ENCODE data around the gene CRABP2. TPM values are rescaled to one million over a fixed set of nuclear protein-coding genes. Genes with fewer than 3 reads are reported as not detected.

Gene CRABP2
- total RNA-seq, 4 donors from 2014 or later = 67.9 to 103 (median 96.1) TPM

DNA sequence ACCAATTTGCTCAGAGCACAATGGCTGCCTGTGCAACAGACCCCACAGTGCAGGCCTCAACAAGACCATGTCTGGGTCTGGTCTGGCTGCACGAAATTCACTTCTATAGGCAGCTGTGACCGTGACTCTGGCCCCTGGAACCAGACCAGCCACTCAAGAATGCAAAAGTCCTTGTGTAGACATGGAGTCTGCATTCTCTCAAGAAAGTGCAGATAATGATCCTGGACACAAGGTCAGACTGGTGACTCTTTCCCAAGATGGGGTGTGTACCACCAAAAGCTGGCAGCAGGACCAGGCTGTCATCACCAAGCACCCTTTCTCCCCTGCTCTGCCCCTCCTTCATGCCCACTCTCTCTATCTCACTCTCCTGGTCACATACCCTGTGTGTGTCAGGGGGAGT is 15.7 kb upstream of the CRABP2 start:
- WGBS, 2 donors = 78 to 88% methylated on average over 2 of the region's 2 CpGs
- TF ChIP-seq CTCF (IDR thresholded peaks at IDR 0.05) (no peak), POLR2A (IDR thresholded peaks at IDR 0.05) (no peak)
- intact Hi-C loops (cut with DNase I; ENCODE audit: low total_unique reads) = no loop called here
- no peak overlapping the region for H3K4me3 ChIP-seq (ENCODE audit: low read depth, poor library complexity, severe bottlenecking)
- no peak for DNase-seq (ENCODE audit: low spot score in 2 of 2)

DNA sequence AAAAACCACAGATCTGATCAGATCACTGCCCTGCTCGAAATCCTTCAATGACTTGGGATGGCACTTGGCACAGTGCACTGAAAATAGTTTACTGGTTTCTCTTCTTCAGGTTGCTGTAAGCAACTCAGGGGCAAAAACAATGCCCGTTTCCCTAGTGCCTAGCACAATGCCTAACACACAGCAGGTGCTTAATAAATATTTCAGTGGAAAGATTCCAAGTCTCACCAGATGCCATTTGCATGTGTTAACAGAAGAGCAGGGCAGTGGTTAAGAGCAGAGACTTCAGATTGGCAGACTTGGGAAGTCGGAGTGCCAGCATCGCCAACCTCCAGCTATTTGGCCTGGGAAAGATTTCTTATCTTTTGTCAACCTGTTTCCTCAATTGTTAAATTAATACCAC is 12.0 kb upstream of the CRABP2 start:
- no peak for DNase-seq (ENCODE audit: low spot score in 2 of 2)
- no peak overlapping the region for H3K4me3 ChIP-seq (ENCODE audit: low read depth, poor library complexity, severe bottlenecking)
- WGBS, 2 donors = 55 to 73% methylated on average over 4 of the region's 4 CpGs
- no peak for TF ChIP-seq CTCF (IDR thresholded peaks at IDR 0.05)
- TF ChIP-seq POLR2A (IDR thresholded peaks at IDR 0.05) = no peak
- intact Hi-C loops (cut with DNase I; ENCODE audit: low total_unique reads) = no loop called here

GRCh38 chr1:156714830-156715229 is 9.4 kb upstream of the CRABP2 start:
- no peak for DNase-seq (ENCODE audit: low spot score in 2 of 2)

GRCh38 chr1:156712626-156713025 is 7.2 kb upstream of the CRABP2 start:
- TF ChIP-seq CTCF (IDR thresholded peaks at IDR 0.05) = no peak
- TF ChIP-seq POLR2A (IDR thresholded peaks at IDR 0.05) = no peak
- no peak for DNase-seq (ENCODE audit: low spot score in 2 of 2)
- H3K4me3 ChIP-seq (ENCODE audit: low read depth, poor library complexity, severe bottlenecking) = no peak overlapping the region
- intact Hi-C loops (cut with DNase I; ENCODE audit: low total_unique reads) = no loop called here
- WGBS, 2 donors = 20 to 29% methylated on average over 3 of the region's 3 CpGs

More at GRCh38 chr1:156714830-156715229, 9.4 kb upstream of the CRABP2 start:
- no peak for TF ChIP-seq POLR2A (IDR thresholded peaks at IDR 0.05)
- TF ChIP-seq CTCF (IDR thresholded peaks at IDR 0.05) = no peak
- 77 to 81% methylated on average over 3 of the region's 3 CpGs for WGBS, 2 donors
- no peak overlapping the region for H3K4me3 ChIP-seq (ENCODE audit: low read depth, poor library complexity, severe bottlenecking)
- intact Hi-C loops (cut with DNase I; ENCODE audit: low total_unique reads) = no loop called here

DNA sequence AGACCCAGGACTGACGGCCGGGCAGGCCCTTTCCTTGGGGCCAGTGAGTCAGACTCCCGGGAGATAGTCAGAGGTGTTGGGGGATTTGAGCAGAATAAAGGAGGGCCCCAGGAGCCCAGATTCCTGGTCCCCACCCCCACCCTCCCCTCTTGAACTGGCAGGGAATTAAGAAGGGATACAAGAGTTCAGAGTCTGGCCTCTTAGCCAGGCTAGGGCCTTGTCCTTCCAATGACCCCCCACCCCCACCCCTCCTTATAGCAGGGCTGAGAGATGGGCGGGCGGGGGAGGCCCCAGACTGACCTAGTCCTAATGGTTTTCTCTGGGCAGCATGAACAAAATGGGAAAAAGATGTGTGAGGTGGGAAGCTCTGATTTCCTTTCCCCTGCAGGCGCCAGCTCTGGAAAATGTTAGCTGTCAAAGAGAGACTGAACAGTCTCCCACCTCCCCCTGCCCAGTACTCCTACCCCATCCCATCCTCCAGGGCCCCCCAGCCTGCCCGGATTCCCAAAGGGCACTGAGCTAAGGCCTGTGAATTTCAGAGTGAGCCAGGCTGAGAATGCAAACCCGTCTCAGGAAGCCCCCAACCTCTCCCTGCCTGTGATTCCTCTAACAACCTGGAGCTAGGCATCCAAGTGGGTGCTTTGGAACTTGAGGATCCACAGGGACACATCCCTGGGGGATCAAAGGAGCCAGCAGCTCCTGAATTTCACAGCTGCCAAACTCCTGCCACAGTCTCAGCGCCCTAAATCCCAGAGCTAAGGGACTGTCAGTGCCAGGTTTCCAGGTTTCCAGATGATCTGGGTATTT is 5.8 kb upstream of the CRABP2 start:
- intact Hi-C loops (cut with DNase I; ENCODE audit: low total_unique reads) = no loop called here
- TF ChIP-seq POLR2A (IDR thresholded peaks at IDR 0.05) = no peak
- no peak for TF ChIP-seq CTCF (IDR thresholded peaks at IDR 0.05)
- DNase-seq (ENCODE audit: low spot score in 2 of 2) = no peak
- WGBS, 2 donors = 64% methylated on average over 9 of the region's 9 CpGs
- H3K4me3 ChIP-seq (ENCODE audit: low read depth, poor library complexity, severe bottlenecking) = no peak overlapping the region
